ENCODE results near the gene ADAM30.
A peak's percentile ranks its signal among the peaks of the same experiment; 100 is the strongest.

ADAM30 gene

DNA sequence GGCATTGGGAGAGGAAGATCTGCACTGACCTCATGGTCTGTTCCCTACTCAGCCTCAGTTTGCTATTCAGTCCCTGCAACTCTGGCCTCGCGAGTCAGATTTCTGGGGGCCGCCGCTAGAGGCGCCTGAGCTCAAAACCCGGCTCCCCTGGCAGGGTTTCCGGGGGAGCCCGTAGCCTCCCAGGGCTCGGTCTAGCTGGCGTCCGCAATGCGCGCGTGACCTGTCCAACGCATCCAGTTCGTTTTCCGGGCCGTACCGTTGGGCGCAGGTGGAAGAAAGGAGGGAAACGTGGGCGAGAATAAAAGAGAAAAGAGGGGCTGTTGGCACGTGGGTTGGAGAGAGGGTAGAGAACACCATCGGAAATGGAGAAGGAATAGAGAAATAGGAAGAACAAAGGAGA lies at the start of gene ADAM30:
Gene ADAM30, minus strand, starts transcription at position 213 of the 400 bp plus-strand sequence. Its CDS starts 179 bp downstream, at position 34.
- DNase-seq, result no peak

- peak; percentile 14 for DNase-seq
Observed at GRCh38 chr1:119943216-119943615, 46.9 kb upstream of the ADAM30 start.

DNA sequence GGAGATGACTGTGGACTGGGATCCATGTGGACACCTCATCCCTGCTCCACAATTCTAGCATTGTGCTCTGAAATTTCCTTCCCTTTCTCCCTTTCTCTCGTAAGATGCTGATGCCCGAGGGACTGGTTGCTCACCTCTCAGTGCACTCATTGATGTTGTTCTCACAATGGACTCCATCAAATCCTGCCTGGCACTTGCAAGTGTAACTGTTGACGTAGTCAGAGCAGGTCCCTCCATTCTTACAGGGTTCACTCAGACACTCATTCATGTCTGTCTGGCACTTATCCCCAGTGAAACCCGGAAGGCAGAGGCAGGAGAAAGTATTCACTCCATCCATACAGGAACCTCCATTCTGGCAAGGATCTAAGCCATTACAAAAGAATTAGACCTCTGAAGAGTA lies 45.1 kb upstream of the ADAM30 start:
- DNase-seq, result no peak

DNA sequence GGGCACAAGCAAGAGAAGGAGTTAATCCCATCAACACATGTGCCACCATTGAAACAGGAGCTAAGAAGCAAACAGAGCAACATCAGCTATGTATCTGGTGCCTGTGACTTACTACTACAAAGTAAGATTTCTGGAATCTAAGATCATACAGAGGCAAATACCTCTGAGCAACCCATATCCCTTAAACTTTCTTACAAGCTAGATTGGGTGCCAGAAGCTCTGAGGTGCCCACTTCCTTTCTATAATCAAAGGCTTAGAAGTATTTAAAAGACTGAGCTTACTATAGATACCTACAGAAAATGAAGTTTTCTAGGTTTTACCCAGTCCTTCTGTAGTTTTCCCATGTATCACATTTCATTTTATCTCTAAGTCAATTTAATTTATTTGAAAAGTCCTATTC lies 44.4 kb upstream of the ADAM30 start:
- no peak for DNase-seq

GRCh38 chr1:119937198-119937597 lies 40.9 kb upstream of the ADAM30 start:
- no peak for DNase-seq

DNA sequence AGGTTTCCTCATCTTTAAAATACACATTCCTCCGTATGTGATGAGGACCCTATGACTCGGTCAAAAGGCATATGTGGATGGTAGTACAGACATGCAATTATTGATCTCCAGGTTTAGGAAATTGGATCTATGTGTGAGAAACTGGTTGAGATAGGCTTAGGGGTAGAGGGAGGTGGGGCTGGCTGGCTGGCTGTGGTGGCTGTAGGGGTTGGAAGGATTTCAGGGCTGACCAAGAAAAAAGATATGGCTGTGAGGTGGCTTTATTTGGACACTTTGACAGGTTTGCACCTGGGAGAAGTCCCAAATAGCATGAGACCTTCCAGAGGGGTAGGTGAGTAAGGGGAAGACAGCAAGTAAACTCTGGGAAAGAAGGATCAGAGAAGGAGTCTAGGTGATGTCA lies 39.6 kb upstream of the ADAM30 start:
- no peak for DNase-seq

GRCh38 chr1:119935373-119935772 lies 39.1 kb upstream of the ADAM30 start:
- DNase-seq, result no peak

- no peak for DNase-seq
Observed at GRCh38 chr1:119933397-119933796, 37.1 kb upstream of the ADAM30 start.

- no peak for DNase-seq
Observed at GRCh38 chr1:119929643-119930315, 33.5 kb upstream of the ADAM30 start.

DNA sequence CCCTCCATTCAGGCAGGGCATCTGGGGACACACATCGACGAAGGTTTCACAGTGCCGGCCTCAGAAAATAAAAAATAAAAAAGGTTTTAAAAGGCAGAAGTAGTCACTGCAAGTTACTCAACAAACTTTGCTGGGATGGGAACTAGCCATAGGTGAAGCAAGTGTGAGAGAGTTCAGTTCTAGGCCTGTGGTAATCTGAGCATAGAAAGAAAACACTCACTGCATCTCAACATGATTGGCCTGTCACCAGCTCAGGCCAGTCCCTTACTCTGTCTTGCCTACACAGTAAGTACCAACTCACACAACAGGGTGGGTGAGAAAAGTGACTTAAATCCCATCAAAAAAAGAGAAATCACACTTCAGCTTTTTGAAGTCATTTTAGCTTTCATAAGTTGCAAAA lies 30.2 kb upstream of the ADAM30 start:
- no peak for DNase-seq

DNA sequence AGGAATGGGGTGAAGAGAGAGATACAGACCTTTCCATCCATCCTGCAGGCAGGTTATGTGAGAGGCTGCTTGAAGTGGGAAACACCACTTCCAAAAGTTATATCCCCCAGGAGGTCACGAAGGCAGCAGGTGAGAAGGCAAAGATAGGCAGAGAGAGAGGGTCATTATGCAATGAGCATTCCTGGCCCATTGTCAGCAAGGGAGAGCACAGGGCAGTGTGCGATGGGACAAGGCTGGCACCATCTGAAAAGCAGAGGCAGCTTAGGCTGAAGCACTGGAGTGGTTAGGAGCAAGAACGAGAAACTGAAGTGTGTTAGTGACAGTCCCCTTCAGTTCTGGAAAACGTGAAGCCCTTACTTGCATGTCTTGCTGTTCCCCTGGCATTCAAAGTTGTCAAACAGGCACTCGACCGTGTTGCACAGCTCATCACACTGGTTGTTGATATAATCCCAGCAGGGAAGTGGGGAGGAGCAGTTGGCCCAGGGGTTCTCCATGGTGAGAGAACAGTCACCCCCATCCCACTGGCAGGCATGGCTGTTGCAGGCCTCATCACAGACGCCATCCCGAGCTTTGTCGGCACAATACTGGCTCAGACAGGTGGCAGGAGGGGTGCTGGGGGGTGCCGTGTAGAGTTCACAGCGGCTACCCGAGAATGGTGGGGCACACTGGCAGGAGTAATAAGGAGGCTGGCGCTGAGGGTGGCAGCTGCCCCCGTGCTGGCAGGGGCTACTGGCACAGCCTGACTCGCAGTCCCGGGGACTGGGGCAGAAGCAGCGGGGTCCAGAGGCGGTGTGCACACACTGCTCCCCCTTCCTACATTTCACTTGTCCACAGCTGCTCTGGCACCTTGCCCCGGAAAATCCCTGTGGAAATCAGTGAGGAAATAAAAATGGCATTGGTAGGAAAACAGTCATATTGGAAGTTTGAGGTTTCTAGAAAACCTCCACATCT lies 28.9 kb upstream of the ADAM30 start:
- no peak for DNase-seq

DNA sequence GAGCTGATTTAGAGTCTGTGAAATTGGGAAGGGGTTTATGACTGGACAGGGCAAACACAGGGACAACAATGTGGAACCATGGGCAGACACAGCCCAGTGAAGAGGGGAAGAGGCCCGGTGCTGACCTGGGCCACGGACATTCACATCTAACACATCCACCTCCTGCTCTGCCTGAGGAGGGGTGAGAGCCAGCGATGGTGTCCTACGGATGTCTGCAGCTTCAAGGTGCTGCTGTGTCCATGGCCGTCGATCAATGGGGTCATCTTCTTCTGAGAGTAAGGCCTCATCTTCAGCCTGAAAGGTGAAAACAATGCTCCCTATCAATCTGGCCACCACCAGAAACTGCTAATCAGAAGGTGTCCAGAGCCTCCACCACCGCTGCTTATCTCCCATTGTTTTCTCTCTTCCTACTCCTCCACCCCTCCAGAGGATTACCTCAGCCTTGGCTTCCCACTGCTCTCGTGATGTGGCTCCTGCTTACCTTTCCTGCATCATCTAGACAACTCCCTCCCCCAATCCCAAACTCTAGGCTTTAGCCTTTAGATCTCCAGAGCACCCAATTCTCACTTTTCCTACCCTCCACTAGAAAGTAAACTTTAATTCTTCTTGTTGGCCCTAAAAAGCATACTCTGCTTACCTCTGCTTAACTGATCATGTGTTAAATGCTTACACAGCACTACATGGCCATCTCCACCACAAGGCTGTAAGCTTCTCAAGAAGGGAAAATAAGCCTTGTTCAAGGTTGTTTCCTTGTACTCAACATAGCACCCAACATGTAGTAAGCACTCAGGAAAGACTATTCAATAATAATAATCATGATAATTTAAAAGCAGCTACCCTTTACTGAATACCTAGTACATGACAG lies 24.0 kb upstream of the ADAM30 start:
- DNase-seq, result no peak

DNA sequence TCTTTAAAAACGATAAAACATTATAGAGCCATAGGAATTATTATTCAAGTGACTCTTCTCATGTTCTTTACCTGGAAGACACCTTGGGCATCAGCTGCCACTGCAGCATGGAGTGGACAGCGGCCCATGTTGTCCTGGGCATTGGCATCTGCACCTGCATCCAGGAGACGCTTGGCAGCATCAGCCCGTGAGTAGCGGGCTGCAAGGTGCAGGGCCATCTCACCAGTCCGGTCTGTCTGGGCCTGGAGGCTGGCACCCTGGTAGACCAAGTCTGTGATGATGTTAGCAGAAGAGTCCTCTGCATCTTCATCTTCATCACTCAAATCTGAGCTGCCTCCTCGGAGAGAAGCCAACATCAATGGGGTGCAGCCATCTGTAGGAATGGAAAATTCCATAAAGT lies 22.9 kb upstream of the ADAM30 start:
- DNase-seq, result no peak

DNA sequence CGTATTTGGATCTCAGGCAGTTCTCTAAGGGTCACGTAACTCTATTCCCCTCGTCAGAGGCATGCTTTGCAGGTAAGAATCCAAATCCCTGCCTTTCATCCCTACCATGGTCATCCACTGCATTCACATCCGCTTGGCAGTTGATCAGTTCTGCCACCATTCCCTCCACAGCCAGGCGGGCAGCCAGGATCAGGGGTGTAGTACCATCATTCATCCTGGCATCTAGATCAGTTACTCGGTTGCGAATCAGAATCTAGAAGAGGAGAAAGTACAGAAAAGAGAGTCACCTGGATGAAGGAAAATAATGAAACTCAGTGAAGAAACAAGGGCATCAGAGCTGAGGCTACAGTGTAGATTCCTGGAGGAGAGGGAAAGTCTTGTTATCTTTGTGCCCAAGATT lies 22.0 kb upstream of the ADAM30 start:
- no peak for DNase-seq

DNA sequence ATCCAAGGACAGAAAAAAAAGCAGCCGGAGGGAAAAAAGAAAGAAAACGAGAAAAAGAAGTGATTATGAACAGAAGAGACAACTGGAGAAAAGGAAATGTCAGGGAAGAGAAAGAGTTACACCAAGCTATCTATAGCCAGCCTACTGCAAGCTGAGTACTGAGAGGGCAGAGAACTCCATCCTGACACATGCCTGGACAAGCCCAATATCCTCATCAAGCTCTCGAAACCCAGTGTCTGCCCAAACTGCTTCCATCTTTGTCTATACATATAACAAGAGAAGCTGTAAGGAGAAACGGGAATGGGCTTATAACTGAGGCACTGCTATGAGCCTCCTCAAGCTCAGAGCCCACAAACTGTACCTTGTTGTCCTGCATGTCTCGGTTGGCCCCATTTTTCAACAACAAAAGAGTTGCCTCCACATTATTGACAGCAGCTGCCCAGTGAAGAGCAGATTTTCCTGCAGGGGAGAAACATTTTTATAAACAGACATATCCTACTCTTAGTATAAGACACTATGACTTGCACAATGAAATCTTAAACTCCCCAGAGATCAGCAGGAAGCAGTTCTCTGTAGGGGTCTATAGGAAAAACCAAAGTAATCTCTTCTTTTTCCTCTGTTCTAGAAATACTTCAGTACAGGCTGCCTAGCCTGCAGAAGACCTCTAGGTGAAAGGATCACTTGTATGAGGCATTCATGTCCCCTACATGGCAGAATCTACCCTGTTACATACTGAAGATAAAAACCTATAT lies 21.2 kb upstream of the ADAM30 start:
- no peak for DNase-seq

DNA sequence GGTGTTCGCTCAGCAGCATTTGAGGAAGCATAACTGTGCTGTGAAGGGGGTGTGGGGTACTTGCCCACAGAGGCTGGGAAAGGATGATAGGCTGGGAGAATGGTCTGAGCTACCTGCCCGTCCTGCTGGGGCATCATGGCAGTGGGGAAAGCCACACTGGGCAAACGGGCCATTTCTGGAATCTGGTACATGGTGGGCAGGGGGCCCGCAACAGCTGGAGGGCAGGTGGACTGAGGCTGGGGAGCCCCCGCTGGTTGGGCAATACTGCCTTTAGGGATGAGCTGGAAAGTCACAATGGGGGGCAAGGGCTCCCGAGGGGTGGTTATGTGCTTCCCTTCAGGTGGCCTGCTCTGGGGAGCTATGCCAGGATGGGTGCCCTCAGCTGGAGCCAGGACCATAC lies 19.2 kb upstream of the ADAM30 start:
- DNase-seq, result no peak

- DNase-seq, result peak; percentile 11
Observed at GRCh38 chr1:119914071-119914470, 17.8 kb upstream of the ADAM30 start.

GRCh38 chr1:119912963-119913362 lies 16.6 kb upstream of the ADAM30 start:
- no peak for DNase-seq

DNA sequence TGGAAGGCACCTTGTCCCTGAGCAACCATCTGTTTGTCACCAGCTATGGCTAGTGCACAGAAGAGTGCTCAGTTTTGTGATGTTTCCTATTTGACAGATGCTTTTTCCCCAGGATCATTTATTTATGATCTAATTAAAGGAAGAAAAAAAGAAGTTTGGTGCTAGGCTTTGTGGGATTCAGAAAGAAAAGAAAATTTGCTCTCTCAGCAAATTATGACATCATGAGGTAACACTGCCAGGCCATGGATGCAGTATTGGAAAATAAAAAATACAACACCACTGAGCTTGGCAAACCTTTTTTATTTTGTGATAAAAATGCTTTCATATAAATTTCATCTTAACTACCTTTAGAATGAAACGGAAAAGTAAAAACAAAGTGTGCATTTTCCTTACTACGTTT lies 15.5 kb upstream of the ADAM30 start:
- DNase-seq, result no peak

- DNase-seq, result no peak
Observed at GRCh38 chr1:119910618-119911017, 14.3 kb upstream of the ADAM30 start.

- no peak for DNase-seq
Observed at GRCh38 chr1:119909890-119910596, 13.7 kb upstream of the ADAM30 start.

DNA sequence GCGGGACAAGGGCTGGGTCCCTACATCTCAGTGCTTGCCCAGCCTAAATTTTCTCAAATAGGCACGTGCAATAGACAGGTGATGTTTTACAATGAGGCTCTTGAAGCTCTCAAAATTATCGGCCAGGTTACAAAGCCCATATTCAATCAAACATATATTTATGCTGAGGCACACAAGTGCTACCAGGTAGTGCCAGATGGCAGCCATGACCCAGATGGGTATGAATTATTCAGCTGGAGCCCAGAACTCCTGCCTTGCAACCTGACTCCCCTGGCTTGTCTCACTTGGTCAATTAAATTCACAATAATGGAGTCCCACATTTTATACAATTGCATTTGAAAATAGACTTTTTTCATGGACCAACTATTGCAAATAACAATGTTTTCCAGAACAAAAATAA lies 12.3 kb upstream of the ADAM30 start:
- no peak for DNase-seq

All from fibroblast of upper back skin (primary cell).